GM21360 (cell line): ENCODE results near the gene ZNF396.
A peak's percentile ranks its signal among the peaks of the same experiment; 100 is the strongest.

Source experiments
- ATAC-seq: cut with Tn5 transposase; IDR thresholded peaks from one replicate; pipeline ENCODE4 v1.9.1; 2021; ENCODE audit warnings: mild to moderate bottlenecking, moderate library complexity; ENCODE audit not compliant: unreplicated experiment

The ZNF396 gene

DNA sequence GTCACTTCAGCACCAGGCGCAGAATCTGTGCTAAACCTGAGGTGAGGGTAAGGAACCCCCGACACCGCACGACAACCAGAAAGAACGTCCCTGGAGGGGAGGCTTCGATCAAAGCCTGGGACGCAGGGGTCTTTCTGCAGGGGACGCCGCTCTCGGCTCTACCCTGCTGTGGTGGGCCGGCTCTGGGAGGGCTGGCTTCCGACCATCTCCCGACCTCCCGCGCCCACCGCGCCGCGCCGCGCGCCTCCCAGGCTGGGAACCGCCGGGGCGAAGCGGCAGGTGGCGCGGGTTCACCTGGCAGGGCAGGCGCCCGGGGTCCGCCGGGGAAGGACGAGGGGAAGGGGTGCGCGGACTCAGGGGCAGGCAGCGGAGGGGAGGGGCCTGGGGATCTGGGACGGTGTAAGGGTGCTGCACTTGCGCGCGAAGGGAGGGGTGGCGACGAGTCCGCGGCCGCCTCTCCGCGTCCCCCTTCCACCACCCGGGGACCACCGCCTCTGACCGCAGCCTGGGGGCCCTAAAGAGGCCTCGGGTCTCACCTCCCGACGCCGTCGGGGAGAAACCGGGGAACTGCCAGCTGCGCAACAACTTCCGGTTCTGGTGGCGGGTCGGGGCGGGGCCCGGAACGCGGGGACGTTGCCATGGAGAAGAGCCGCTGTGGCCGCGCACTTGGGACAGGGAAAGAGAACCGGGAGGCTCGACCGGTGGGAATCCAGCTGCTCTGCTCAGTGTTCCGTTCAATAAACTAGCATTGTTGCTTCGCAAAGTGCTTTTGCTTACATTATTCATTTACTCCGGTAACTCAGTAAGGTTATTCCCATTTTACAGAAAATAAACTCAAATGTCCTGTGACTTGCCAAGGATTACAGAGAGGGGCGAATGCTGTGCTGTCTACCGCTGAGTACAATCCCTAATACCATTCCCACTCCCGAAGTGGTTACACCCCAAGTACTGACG lies at the start of gene ZNF396:
ZNF396 (minus strand) TSS at position 596 of the 954 bp plus-strand sequence. CDS start 3,045 bp downstream, outside the sequence.
- peak; percentile 83 for ATAC-seq

DNA sequence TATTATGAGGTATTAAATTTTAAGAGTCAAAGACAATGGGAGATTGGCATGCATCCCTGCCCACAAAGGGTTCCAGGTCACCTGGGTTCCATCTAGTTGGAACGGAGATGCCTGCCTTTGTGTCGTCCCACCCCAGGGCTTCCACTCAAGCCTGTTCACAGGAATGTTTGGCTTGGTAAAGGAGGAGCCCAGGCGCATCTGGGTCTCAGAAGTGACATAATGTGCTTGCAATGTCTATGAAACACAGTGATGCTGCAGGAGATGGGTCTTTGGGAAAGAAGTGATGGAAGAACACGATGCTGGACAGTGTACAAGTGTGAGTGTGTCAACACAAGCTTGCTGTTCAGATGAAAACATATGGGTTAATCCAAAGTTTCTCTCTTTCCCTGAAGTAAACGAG lies 49.6 kb upstream of the ZNF396 start:
- ATAC-seq, result no peak

DNA sequence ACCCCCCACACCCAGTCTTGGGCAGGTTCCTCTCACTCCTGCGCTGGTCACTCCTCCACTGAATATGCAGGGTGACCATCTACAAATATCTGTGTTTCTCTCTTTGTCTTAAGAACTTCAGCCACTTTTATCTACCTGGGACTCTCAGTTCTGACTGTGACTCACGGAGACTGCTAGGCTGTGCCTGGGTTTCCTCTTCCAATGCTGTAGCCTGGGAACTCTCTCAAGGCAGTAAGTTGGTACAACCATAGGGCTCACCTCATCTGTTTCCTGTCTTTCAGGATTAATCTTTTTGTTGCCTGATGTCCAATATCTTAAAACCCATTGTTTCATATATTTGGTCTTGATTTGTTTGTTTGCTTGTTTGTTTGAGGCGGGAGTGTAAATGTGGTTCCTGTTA lies 47.2 kb upstream of the ZNF396 start:
- ATAC-seq, result no peak

DNA sequence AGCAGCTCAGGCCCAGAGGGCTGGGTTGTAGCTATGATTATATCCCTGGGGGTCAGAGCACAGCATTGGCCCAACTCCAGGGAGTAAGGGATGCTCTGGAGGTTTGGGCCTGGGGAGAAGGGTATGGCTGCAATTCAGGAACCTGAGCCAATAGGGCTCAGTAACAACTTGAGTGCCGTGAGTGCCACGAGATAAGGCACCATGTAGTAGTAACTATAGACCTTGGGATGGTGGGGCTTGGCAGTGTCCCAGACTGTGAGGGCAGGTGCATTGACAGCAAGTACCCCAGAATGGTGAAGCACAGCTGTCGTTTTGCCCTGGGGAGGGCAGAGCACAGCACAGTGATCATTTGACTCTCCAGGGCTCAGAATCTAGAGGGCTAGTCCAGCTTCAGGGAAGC lies 45.1 kb upstream of the ZNF396 start:
- ATAC-seq, result no peak

DNA sequence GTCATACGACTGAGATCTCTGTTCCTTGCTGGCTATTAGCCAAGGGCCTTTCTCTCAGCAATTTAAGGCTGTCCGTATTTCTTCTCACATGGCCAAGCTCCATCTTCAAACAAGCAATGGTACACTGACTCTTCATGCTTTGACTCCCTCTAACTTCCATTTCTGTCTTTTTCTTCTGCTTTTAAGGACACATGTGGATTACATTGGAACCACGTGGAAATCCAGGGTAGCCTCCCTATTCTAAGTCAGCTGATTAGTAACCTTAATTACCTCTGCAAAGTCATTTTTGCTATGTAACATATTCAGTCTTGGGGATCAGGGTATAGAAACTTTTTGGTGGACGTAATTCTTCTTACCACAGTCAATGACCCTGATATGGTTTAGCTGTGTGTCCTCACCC lies 41.5 kb upstream of the ZNF396 start:
- ATAC-seq, result no peak

DNA sequence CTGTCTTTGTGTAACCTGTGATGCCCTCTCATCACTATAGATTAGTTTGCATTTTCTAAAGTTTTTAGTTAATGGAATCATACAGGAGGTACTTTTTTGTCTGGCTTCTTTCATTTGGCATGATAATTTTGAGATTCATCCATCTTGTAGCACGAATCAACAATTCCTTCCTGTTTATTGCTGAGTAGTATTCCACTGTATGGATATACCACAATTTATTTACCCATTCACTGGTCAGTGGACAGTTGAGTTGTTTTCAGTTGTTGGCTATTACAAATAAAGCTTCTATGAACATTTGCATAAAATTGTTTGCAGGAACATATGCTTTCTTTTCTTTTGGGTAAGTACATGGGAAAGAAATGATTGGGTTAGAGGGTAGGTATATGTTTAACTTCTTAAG lies 40.1 kb upstream of the ZNF396 start:
- ATAC-seq, result no peak

DNA sequence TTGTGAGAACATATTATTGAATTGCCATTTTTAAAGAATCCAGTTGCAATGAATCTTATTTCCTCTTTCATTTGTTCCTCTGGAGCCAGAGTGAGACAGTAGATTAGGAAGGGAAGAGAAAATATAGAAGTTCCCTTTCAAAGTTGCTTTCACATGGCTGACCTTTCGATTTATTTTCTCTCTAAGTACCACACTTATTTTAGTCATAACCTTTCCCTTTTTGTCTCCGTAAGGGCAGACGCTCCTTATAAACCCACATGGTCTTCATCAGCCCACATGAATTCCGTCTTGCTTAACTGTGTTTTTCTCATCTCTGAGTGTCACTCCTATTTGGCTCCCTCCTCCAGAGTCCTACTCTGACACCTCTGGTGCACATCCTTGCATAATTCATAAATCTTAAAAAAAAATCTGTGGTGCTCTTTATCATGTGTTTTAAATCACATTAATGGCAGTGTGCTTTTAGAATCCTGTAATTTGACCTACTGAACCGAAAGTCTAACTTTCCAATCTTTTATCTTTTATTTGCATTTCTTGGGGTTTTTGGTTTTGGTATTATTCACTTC lies 38.5 kb upstream of the ZNF396 start:
- no peak for ATAC-seq

DNA sequence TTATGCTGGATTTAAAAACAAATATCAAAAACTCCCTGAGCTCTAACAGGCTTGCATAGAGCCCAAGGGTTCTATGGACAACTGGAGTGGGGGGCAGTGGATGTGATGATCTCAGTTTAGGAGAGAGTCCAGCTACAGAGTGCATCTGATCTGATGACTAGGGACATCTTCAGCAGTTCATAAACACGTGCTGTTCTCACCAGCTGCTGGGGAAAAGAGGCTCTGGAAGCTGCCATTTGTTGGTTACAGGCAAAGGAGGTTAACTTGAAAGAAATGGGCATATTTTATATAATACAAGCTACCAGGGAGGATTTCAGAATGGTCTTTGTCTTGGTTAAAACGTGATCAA lies 36.0 kb upstream of the ZNF396 start:
- ATAC-seq, result no peak

DNA sequence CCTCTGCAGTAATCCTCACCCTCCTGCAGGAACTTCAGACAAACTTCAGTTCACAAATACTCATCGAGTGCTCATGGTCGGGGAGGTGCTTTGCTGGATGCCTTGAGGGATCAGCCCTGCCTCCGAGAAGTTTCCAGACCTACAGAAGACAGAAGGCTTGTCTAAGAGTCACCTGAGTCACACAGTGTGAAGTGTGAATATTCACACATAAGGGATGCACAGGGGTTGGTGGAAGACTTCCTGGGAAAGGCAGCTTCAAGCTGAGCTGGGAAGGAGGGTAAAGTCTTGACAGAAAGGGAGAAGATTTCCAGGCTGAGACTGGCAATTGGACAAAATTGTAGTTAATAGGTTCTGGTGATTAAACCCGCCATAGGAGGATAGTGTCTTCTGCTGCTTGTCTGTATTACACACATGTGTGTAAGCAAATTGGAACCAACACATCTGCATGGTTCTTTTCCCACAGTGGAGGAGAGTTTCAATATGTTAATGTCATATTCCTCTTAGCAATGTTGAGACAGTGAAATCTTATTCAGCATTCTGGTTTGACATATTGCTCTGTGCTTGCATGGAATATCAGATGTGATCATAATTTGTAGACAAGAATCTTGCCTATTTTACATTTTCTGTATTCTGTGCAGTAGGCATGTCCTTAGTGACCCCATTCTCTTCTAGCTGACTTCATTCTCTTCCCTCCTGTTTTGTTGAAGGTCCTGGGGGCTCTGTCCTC lies 34.7 kb upstream of the ZNF396 start:
- ATAC-seq, result no peak

DNA sequence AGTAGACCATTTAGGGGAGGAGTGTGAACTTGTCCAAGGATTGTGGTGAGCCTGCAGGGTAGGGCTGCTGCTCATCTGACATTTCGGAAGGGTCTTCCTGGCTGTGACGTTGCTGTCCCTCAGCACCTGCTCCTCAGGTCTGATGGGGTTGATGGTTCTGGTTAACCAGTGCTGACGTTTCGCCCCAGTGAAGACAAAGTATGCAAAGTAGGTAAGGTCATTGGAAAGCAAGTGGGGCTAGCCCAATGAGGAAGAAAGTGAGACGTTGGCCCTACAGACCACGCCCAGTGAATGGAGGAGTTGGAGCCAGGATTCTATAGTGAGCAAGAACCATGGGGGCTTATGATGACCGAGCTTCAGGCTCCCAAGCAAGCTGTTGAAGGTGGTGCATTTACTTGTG lies 33.4 kb upstream of the ZNF396 start:
- no peak for ATAC-seq

DNA sequence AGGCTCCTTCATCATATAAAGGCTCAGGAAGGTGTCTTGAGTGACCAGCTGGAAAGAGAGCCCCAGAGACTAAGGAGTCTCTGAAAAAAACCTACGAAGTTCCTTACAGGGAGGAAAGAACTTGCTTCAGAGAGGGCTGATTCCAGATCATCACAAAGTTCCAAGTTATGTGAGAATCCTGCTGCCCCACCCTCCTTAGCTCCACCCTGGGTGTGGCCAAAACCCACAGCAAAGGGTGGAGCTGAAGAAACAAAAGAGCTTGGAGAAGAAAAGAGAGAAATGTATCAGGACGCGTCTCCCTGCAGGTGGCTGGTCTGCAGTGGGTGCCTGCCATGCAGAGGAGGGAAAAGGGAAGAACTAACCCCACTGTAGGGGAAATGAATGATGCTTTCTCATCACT lies 32.8 kb upstream of the ZNF396 start:
- ATAC-seq, result no peak

DNA sequence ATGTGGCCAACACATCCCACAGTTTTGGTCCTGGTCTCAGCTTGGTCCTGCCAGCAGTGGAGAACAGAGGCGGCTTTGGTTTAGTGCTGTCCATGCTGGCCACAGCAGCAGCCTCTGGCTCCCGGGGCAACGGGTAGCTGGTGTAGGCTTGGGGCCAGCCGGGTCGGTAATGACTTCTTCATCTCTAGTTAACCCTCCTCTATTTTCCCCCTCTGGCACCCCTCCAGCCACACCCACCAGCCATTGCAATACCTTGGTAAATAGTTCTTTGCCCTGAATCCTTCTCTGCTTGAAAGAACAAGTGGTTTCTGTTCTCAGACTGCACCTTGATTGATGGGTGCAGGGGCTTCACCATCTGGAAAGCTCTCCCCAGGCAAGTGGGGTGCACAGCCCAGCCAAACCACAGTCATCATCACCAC lies 31.7 kb upstream of the ZNF396 start:
- no peak for ATAC-seq

DNA sequence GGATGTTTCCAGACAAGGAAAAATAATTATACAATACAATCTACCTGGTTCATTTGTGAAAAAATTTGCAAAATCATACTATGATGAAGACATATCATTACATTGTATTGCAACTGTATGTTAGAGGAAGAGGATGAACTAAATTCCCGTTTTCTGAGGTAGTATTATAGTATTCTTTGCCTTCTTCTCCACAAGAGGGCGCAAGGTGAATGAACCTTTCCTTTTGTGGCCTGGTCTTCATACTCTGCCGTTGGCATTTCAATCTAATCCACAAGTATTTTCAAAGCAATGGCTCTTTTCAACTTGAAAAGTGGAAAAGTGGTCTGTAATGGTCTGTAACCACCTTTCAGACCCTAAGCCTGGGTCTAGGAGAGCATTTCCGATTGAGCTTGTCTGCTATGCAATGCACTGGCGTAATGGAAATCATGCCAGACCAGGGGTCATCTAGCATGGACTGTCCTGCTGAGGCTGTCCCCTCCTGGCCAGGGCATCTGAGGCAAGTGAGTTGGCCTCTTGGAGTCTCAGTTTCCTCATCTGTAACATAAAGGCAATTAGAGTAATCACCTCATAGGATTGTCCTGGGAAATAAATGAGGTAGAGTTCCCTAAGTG lies 30.8 kb upstream of the ZNF396 start:
- peak; percentile 68 for ATAC-seq

DNA sequence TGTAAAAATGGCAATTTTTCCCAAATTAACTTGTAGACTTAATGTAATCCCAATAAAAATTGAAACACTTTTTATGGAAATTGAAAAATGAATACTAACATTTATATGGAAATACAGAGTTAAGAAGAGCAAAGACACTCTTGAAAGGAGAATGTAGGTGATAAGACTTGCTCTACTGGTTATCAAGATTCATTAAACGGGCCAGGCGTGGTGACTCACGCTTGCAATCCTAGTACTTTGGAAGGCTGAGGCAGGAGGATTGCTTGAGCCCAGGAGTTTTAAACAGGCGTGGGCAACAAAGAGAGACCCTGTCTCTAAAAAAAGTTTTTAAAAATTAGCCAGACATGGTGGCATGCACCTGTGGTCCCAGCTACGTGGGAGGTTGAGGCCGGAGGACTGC lies 29.5 kb upstream of the ZNF396 start:
- ATAC-seq, result no peak

DNA sequence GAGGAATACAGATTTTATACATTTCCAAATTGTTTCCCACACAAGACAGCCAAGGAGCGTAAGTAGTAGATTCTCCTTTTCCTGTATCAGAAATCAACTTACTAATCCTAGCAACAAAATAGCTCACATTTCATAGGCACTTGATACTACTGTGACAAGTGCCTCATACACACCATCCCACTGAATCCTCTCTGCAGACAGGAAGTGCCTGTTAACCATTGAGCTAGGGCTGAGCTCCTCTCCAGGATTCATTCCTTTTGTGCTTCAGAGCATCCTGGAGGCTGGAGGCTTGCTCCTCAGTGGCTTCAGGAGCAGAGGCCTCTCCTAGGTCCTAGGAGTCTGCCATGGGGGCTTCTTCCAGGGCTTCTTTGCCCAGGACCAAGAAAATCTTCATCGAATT lies 20.8 kb upstream of the ZNF396 start:
- ATAC-seq, result no peak

DNA sequence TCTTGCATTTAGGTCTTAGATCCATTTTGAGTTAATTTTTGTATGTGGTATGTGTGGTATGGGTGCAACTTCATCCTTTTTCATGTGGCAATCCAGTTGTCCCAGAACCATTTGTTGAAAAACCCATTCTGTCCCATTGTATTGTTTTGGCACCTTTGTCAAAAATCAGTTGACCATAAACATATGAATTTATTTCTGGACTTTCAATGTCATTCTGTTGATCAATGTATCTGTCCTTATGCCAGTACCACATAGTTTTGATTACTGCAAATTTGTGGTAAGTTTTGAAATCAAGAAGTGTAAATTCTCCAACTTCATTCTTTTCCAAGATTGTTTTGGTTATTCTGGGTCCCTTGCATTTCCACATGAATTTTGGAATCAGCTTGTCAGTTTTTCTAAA lies 16.6 kb upstream of the ZNF396 start:
- no peak for ATAC-seq

DNA sequence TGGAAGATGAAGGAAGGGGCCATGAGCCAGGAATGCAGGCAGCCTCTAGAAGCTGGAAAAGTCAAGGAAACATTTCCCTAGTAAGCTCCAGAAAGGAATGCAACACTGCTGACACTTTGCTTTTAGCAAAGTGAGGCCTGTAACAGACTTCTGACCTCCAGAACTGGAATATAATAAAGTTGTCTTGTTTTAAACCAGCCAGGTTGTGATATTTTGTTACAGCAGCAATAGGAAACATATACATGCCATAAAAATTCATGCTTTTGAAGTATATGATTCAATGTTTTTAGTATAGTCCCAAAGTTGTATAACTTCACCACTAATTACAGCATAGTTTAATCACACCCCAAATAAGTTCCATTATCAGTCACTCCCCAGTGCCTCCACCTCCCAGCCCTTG lies 15.2 kb upstream of the ZNF396 start:
- ATAC-seq, result no peak

DNA sequence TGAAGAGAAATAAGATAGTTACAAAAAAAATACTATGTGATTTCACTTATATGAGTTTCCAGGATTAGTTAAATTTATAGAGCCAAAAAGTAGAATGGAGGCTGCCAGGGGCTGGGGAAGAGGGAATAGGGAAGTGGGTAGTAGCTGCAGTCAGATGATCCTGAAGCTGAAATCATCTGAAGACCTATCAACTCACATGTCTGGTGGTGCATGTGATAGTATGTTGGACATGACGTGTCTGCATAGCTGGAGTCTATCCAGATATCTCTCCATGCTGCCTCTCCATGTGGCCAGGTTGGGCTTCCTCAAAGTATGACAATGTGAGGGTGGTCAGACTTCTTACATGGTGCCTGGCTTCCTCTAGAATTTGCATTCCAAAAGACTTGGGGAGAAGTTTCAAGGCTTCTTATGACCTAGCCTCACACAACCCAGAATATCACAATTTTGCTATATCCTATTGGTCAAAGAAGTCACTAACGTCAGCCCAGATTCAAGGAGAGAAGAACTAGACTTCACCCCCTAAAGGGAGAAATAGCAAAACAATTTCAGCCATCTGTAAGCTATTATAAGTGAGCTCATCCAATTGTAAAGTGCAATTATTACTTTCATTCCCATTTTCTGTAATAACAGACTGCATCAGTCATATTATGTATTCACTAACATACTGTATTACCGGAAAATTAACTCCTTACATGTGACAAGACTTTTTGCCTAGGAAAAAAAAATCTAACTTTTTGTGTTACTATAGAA lies 14.0 kb upstream of the ZNF396 start:
- ATAC-seq, result no peak

DNA sequence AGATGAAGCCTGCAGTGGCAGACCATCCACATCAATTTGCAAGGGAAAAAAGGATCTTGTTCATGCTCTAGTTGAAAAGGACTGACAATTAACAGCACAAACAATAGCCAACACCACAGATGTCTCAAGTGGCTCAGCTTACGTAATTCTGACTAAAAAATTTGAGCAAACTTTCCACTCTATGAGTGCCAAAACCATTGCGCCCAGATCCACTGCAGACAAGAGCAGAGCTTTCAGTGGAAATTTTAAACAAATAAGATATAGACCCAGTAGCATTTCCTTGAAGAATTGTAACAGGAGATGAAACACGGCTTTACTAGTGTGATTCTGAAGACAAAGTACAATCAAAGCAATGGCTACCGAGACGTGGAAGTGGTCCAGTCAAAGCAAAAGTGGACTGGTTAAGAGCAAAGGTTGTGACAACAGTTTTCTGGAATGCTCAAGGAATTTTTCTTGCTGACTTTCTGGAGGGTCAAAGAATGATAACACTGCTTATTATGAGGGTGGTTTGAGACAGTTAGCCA lies 12.0 kb upstream of the ZNF396 start:
- no peak for ATAC-seq

DNA sequence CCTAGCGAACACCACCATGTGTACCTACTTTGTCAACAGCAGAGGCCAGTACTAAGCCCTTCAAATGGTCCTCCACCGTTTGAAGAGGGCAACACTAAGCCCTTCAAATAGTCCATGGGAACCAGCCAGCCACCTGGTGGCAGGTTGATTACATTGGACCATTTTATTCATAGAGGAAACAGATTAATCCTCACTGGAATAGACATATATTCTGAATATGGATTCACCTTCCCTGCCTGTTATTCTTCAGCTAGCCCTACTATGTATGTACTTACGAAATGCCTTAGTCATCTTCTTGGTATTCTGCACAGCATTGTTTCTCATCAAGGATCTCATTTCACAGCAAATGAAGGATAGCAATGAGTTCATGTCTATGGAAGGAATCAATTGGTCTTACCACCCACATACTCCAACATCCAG lies 10.0 kb upstream of the ZNF396 start:
- no peak for ATAC-seq
